Esophagus squamous epithelium (tissue), 5 donors: ENCODE results near the gene PCDHGA1. TPM values are rescaled to one million over a fixed set of nuclear protein-coding genes. Genes with fewer than 3 reads are reported as not detected.

Experiments
- DNase-seq: peaks from one replicate; lab custom pipeline; 2025; lab: John Stamatoyannopoulos, UW
- H3K27ac ChIP-seq, 4 donors: fragments of 200-600 bp; sonication (generic); one replicate each; pipeline ENCODE4 v1.5.1; 2016 to 2019; ENCODE audit warnings: mild to moderate bottlenecking in 1 of 4
- H3K27me3 ChIP-seq, 4 donors: fragments of 200-600 bp; sonication (generic); 1 replicate in 3 of 4; 2 replicates in 1 of 4; pipeline versions ENCODE4 v1.5.1 to v1.6.0; 2017 to 2021; ENCODE audit warnings: antibody characterized with exemption in 1 of 4
- H3K36me3 ChIP-seq, 3 donors: fragments of 200-600 bp; sonication (generic); one replicate each; pipeline ENCODE4 v1.5.1; 2016 to 2019
- H3K4me1 ChIP-seq, 3 donors: fragments of 200-600 bp; sonication (generic); one replicate each; pipeline ENCODE4 v1.5.1; 2017 to 2019
- H3K4me3 ChIP-seq, 4 donors: fragments of 200-600 bp; sonication (generic); 1 replicate in 3 of 4; 2 replicates in 1 of 4; pipeline ENCODE4 v1.5.1; 2016 to 2019; ENCODE audit warnings: mild to moderate bottlenecking in 2 of 4, moderate library complexity in 1 of 4
- H3K9me3 ChIP-seq, 3 donors: fragments of 200-600 bp; sonication (generic); one replicate each; pipeline ENCODE4 v1.5.1; 2016 to 2019
- CTCF ChIP-seq, 6 experiments: fragments of 450-650 bp in 4 of 6; fragments of 200-600 bp in 2 of 6; sonication (generic) in 2 of 6; IDR thresholded peaks; one replicate each; pipeline ENCODE4 v1.5.1; 2016 to 2019; ENCODE audit warnings: antibody characterized with exemption in 6 of 6, mild to moderate bottlenecking in 4 of 6, moderate library complexity in 4 of 6
- POLR2A ChIP-seq, 4 donors: fragments of 450-650 bp; IDR thresholded peaks; one replicate each; pipeline ENCODE4 v1.6.1; 2017; ENCODE audit warnings: antibody characterized with exemption in 4 of 4, mild to moderate bottlenecking in 4 of 4, moderate library complexity in 3 of 4
- WGBS, 2 donors: methylation state at CpG; one replicate each; pipeline ENCODE4 v1.1.5; 2018; 5-methylcytosine and 5-hydroxymethylcytosine counted together
- intact Hi-C: fragments of 100-400 bp; cut with DNase I; formaldehyde crosslinking; loops from one replicate; pipeline ENCODE4 v1.15.0; 2022
- total RNA-seq, 4 donors: library from RNA; depleted of rRNA; stranded (reverse); fragments of >200 nt; gene quantifications; one replicate each; pipeline ENCODE4 v1.1.0, GENCODE V29; 2016
- donor health status: DM: yes; HTN: yes; CAD: no.

PCDHGA1 gene
- total RNA-seq, 4 donors from 2014 or later = 0.19 to 0.66 (median 0.34) TPM

DNA sequence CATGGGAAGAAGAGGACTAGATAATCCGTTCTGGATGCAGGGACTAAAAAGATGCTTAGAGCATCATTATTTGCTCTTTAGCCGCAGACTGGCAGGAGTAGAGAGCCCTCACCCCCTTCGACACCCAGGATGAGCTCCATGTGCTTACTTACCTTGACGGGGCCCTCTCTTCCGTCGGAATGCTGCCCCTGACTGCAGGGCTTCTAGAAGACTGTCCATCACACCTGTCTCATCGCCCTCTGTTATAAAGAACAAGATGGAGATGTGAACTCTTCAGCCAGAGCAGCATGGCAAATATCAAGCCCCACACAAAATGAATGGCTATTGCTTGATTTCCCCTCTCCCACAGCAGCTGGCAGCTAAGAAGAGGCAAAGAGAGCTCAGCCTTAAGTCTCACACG, 193.7 kb downstream of the PCDHGA1 start:
- WGBS, 2 donors = 85 to 98% methylated on average over 8 of the region's 8 CpGs
- TF ChIP-seq CTCF (IDR thresholded peaks at IDR 0.05) (no peak), POLR2A (IDR thresholded peaks at IDR 0.05) (no peak)
- H3K4me1 ChIP-seq = peaks cover 27 to 81% (median 53%) of the 10 kb centered on the region in 3 donors
- no peaks in the 10 kb centered on the region for H3K27me3 ChIP-seq
- peak overlapping the region in 3 of 4 donors; percentile 73 to 82 (median 75) for H3K27ac ChIP-seq
- intact Hi-C loops = loop anchor here (5.0 to 10.0 kb wide), 2 partner anchors 33 to 109 kb away; partner anchors contain the start of genes PCDHGA10 and PCDHGB7
- H3K9me3 ChIP-seq = no peaks in the 10 kb centered on the region
- no peak for DNase-seq
- H3K4me3 ChIP-seq = peak overlapping the region in 1 of 4 donors; percentile 12
- H3K36me3 ChIP-seq = peaks cover 3 to 70% (median 6%) of the 10 kb centered on the region in 3 donors

GRCh38 chr5:141524604-141525597, 194.6 kb downstream of the PCDHGA1 start:
- intact Hi-C loops = loop anchor here (5.0 to 10.0 kb wide), 2 partner anchors 32 to 110 kb away; partner anchors contain the start of genes PCDHGA10 and PCDHGB7
- Histone ChIP-seq H3K4me1 (peaks cover 30 to 81% (median 53%) of the 10 kb centered on the region in 3 donors), H3K9me3 (no peaks in the 10 kb centered on the region), H3K36me3 (peaks cover 3 to 73% (median 6%) of the 10 kb centered on the region in 3 donors), H3K4me3 (peak overlapping the region in 1 of 4 donors; percentile 12), H3K27ac (peak overlapping the region; percentile 53 to 82 (median 74)), H3K27me3 (no peaks in the 10 kb centered on the region)
- no peak for TF ChIP-seq POLR2A (IDR thresholded peaks at IDR 0.05)
- TF ChIP-seq CTCF (IDR thresholded peaks at IDR 0.05) = peak; percentile 98 to 99 (median 99)
- WGBS, 2 donors = 37 to 55% methylated on average over 7 to 12 of the region's 12 CpGs
- no peak for DNase-seq

DNA sequence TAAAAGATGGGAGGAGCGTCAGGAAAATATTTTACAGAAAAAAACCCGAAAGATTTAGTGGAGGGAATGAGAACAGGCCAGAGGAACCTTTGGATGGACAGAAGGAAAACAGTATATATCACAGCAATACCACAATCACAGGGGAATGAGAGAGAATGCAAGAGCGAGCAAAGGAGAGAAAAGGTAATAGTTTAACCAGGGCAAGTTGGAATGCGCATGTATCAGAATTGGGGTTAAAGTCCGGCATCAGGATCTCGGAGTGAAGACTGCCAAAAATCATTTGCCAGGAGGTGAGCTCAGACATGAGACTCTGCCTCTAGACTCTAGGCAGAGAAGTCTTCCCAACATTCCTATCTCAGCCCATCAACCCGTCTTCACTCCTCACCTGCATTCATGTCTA, 195.3 kb downstream of the PCDHGA1 start:
- TF ChIP-seq CTCF (IDR thresholded peaks at IDR 0.05) = no peak
- TF ChIP-seq POLR2A (IDR thresholded peaks at IDR 0.05) = no peak
- Histone ChIP-seq H3K4me3 (no peak overlapping the region), H3K27ac (peak overlapping the region; percentile 53 to 82 (median 74)), H3K9me3 (no peaks in the 10 kb centered on the region), H3K36me3 (peaks cover 3 to 75% (median 6%) of the 10 kb centered on the region in 3 donors), H3K27me3 (no peaks in the 10 kb centered on the region), H3K4me1 (peaks cover 23 to 79% (median 45%) of the 10 kb centered on the region in 3 donors)
- WGBS, 2 donors = 72 to 76% methylated on average over 7 of the region's 7 CpGs
- DNase-seq = no peak
- intact Hi-C loops = loop anchor here (10.0 kb wide), 1 partner anchor 111 kb away; the partner anchor contains the start of genes PCDHGA10 and PCDHGB7

GRCh38 chr5:141527426-141527825, 197.1 kb downstream of the PCDHGA1 start:
- Histone ChIP-seq H3K27me3 (no peaks in the 10 kb centered on the region), H3K4me3 (no peak overlapping the region), H3K27ac (peak overlapping the region in 2 of 4 donors; percentile 83 to 88), H3K36me3 (peaks cover 3 to 75% (median 6%) of the 10 kb centered on the region in 3 donors), H3K9me3 (no peaks in the 10 kb centered on the region), H3K4me1 (peaks cover 13 to 62% (median 28%) of the 10 kb centered on the region in 3 donors)
- DNase-seq = no peak
- WGBS, 2 donors = 53 to 65% methylated on average over 1 of the region's 1 CpG
- no peak for TF ChIP-seq CTCF (IDR thresholded peaks at IDR 0.05)
- TF ChIP-seq POLR2A (IDR thresholded peaks at IDR 0.05) = no peak
- intact Hi-C loops = loop anchor here (10.0 kb wide), 1 partner anchor 113 kb away; the partner anchor contains the start of genes PCDHGA10 and PCDHGB7
